GM18507 (cell line): ENCODE results near the gene ASCL5.

Experiments
- DNase-seq: peaks from one replicate; pipeline ENCODE4 v3.0.0; 2011; ENCODE audit warnings: low read depth; ENCODE audit not compliant: insufficient read length; ENCODE audit errors: extremely low spot score
- FAIRE-seq: peaks from 2 replicates; lab custom pipeline; 2011; peaks lifted over from hg19 to GRCh38; lab: Jason Lieb, UNC

The ASCL5 gene

GRCh38 chr1:201113451-201114244, 13.3 kb downstream of the ASCL5 start:
- FAIRE-seq, result no peak

GRCh38 chr1:201112926-201113325, 14.1 kb downstream of the ASCL5 start:
- DNase-seq (no peak), FAIRE-seq (no peak)

More at GRCh38 chr1:201113451-201114244, 13.3 kb downstream of the ASCL5 start:
- no peak for DNase-seq

GRCh38 chr1:201112173-201112731, 14.7 kb downstream of the ASCL5 start, which contains the start of gene CACNA1S:
Gene CACNA1S (minus strand): TSS chr1:201112426. CDS start chr1:201112339, 87 bp downstream.
- DNase-seq (no peak), FAIRE-seq (no peak)

GRCh38 chr1:201111672-201112071, 15.3 kb downstream of the ASCL5 start:
- DNase-seq (no peak), FAIRE-seq (no peak)

GRCh38 chr1:201111156-201111555, 15.8 kb downstream of the ASCL5 start:
- no peak for DNase-seq
- FAIRE-seq, result no peak

- no peak for FAIRE-seq
- DNase-seq, result no peak
These were observed 16.4 kb downstream of the ASCL5 start for GRCh38 chr1:201110616-201111015.

GRCh38 chr1:201110138-201110537, 16.8 kb downstream of the ASCL5 start:
- FAIRE-seq (no peak), DNase-seq (no peak)

GRCh38 chr1:201109651-201110050, 17.3 kb downstream of the ASCL5 start:
- no peak for DNase-seq
- FAIRE-seq, result no peak

- FAIRE-seq, result no peak
- no peak for DNase-seq
These were observed 18.4 kb downstream of the ASCL5 start for GRCh38 chr1:201108614-201109013.

- no peak for DNase-seq
- no peak for FAIRE-seq
These were observed 21.3 kb downstream of the ASCL5 start for GRCh38 chr1:201105688-201106087.

- no peak for DNase-seq
- FAIRE-seq, result no peak
These were observed 22.8 kb downstream of the ASCL5 start for GRCh38 chr1:201104141-201104540.

- no peak for FAIRE-seq
These were observed 23.3 kb downstream of the ASCL5 start for GRCh38 chr1:201103666-201104065.

GRCh38 chr1:201100169-201100930, 26.6 kb downstream of the ASCL5 start:
- FAIRE-seq (no peak), DNase-seq (no peak)

More at GRCh38 chr1:201103666-201104065, 23.3 kb downstream of the ASCL5 start:
- no peak for DNase-seq

GRCh38 chr1:201098992-201099677, 27.8 kb downstream of the ASCL5 start:
- no peak for FAIRE-seq
- DNase-seq, result no peak

GRCh38 chr1:201096977-201097856, 29.8 kb downstream of the ASCL5 start:
- no peak for FAIRE-seq
- no peak for DNase-seq

- DNase-seq, result no peak
- no peak for FAIRE-seq
These were observed 30.9 kb downstream of the ASCL5 start for GRCh38 chr1:201096041-201096461.

- DNase-seq (no peak), FAIRE-seq (no peak)
These were observed 31.4 kb downstream of the ASCL5 start for GRCh38 chr1:201095581-201095980.

GRCh38 chr1:201094832-201095231, 32.2 kb downstream of the ASCL5 start:
- no peak for FAIRE-seq

GRCh38 chr1:201093962-201094361, 33.0 kb downstream of the ASCL5 start:
- DNase-seq, result no peak
- no peak for FAIRE-seq

More at GRCh38 chr1:201094832-201095231, 32.2 kb downstream of the ASCL5 start:
- no peak for DNase-seq
